ENCODE results near the gene KPTN. TPM values are rescaled to one million over a fixed set of nuclear protein-coding genes. Genes with fewer than 3 reads are reported as not detected.
A peak's percentile ranks its signal among the peaks of the same experiment; 100 is the strongest.

KPTN gene
- total and polyA plus RNA-seq, 4 donors: 7.1 to 29.0 (median 17.5) TPM

DNA sequence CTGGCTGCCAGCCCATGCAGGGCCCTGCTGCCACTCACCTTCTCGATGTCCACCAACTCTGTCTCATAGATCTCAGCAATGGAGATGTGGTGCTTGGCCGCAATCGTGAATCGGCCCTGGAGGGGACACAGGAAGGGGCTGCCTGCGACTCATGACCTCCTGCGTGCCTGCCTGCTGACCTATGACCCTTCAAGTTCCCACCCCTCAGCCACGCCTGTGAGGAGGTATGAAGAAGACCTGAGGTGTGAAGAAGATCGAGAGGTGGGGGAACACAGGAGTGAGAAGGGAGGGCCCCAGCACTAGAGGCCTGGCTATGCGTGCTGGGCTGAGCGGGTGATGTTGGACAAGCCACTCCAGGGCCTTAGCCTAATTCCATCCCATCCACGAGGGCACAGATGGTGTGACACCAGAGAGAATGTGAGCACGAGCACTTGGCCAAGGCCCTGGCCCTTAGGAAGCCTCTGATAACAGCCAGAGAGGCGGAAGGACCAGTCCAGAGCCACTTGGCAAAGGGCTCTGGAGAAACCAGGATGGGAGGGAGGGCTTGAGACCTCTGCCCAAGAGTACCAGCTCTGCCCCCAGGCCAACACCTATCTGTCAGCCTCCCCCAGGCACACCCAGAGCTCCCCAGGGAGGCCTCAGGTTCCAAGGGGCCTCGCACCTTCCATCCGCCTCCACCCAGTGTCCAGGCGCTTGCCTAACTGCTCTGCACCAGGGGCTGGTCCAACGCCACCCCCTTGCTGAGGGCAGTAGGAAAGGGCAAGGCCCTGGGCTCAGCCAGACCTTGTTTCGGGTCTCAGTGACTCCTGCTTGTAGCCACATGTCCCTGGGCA lies 9.6 kb upstream of the KPTN start:
- Histone ChIP-seq H3K4me3 (ENCODE audit: low read depth, low read length) (no peak overlapping the region), H3K4me1 (ENCODE audit: control insufficient read depth, insufficient read depth, low read length) (peaks cover 67% of the 10 kb centered on the region), H3K36me3 (ENCODE audit: control insufficient read depth, insufficient read depth, low read length) (peaks cover 98% of the 10 kb centered on the region), H3K27me3 (ENCODE audit: control insufficient read depth, insufficient read depth, low read length) (no peaks in the 10 kb centered on the region), H3K27ac (ENCODE audit: low read depth, low read length) (no peak overlapping the region), H3K9me3 (ENCODE audit: control insufficient read depth, insufficient read depth, low read length) (no peaks in the 10 kb centered on the region)
- DNase-seq (ENCODE audit: low read depth in 4 of 6, low spot score in 6 of 6): no peak
- 86% methylated on average over 15 of the region's 18 CpGs for WGBS (ENCODE audit: insufficient coverage)

DNA sequence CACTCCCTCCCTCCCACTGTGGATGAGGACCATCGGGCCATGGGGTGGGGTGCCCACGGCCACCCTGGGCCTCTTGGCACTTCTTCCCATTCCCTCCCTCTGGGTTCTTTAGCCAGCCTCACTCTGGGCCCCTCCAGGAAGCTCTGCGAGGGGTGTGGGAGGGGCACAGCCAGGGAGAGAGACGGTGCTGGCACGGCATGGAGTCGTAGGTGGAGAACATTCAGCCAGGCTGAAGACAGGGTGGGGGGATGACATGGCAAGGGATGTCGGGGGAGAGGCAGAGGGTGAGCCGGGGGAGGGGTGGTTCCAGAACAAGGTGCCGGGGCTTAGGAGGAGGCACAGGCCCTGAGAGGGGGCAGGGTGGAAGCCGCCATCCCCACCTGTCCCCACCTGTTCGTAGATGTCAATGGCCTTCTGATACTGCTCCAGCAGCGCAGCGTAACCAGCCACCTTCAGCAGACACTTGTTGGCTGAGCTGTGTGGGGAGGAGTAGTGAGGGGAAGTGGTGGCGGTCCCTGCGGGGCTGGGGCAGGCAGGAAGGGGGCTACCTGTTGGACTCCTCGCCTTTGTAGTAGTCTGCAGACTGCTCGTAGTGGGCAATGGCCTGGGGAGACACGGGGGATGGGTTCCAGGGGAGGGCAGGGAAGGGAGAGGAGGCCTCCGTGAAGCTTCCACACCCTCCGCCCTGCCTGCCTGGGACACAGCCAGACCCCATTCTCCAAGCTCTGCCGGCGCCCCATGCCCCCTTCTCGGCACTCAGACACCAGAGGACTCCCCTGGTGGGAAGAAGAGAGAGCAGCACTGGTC lies 8.8 kb upstream of the KPTN start:
- H3K4me1 ChIP-seq (ENCODE audit: control insufficient read depth, insufficient read depth, low read length): peaks cover 63% of the 10 kb centered on the region
- DNase-seq (ENCODE audit: low read depth in 4 of 6, low spot score in 6 of 6): peak in 1 of 6 donors; percentile 28
- H3K36me3 ChIP-seq (ENCODE audit: control insufficient read depth, insufficient read depth, low read length): peaks cover 98% of the 10 kb centered on the region
- 69% methylated on average over 20 of the region's 23 CpGs for WGBS (ENCODE audit: insufficient coverage)
- peak overlapping the region; percentile 7 for H3K27ac ChIP-seq (ENCODE audit: low read depth, low read length)
- no peaks in the 10 kb centered on the region for H3K27me3 ChIP-seq (ENCODE audit: control insufficient read depth, insufficient read depth, low read length)
- H3K4me3 ChIP-seq (ENCODE audit: low read depth, low read length): no peak overlapping the region
- H3K9me3 ChIP-seq (ENCODE audit: control insufficient read depth, insufficient read depth, low read length): no peaks in the 10 kb centered on the region

DNA sequence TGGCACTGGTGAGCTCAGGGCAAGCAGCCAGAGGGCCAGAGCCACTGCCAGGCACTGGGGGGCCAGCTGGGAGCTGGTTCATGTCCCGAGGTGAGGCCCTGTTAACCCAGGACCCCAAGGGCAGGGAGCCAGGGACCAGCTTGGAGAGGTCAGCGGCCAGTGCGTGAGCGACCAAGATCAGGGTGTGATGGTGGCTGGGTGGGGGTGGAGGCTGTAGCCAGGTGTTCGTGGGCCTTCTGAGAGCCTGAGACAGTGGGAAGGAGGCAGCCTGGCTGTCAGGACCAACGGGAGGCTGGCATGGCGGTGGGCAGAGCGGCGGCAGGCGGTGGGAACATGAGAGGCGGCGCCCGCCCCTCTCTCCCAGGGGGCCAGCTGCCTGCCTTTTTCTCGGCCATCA lies 8.1 kb upstream of the KPTN start:
- no peaks in the 10 kb centered on the region for H3K9me3 ChIP-seq (ENCODE audit: control insufficient read depth, insufficient read depth, low read length)
- no peak overlapping the region for H3K27ac ChIP-seq (ENCODE audit: low read depth, low read length)

DNA sequence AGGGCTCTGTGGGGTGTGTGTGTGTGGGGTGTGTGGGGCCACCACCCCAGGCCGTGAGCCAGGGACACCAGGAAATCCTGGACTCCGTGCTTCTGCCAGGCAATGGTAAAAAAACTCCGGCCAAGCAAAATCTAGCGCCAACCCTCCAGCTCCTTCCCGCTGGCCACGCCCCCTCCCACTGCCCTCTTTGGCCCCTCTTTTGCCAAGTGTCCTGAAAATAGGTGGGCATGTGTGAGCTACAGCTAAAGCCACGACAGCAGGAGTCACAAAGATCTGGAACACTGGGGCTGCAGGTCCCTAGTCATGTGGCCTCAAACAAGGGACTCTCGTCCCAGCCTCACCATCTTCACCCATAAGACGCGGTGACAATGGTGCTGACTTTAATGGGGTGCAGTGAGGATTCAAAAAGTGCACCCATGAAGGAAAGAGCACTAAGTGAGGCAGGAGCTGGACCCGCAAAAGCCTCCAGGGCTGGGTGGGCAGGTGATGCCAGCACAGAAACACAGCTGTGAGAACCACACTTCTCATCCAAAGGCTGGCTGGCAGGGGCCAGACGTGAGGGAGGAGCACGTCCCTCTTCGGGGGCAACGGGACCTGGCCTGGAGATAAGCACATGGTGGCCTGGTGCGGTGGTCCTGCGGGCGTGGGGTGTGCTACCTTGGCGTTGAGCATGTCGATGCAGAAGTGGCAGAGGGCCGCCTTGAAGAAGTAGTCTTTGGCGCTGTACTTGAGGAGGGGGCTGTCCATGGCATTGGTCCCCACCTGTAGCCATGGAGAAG lies 7.5 kb upstream of the KPTN start:
- Histone ChIP-seq H3K36me3 (ENCODE audit: control insufficient read depth, insufficient read depth, low read length) (peaks cover 97% of the 10 kb centered on the region), H3K4me3 (ENCODE audit: low read depth, low read length) (no peak overlapping the region), H3K27me3 (ENCODE audit: control insufficient read depth, insufficient read depth, low read length) (no peaks in the 10 kb centered on the region), H3K4me1 (ENCODE audit: control insufficient read depth, insufficient read depth, low read length) (peaks cover 51% of the 10 kb centered on the region), H3K9me3 (ENCODE audit: control insufficient read depth, insufficient read depth, low read length) (no peaks in the 10 kb centered on the region), H3K27ac (ENCODE audit: low read depth, low read length) (no peak overlapping the region)
- WGBS (ENCODE audit: insufficient coverage): 83% methylated on average over 12 of the region's 22 CpGs
- no peak for DNase-seq (ENCODE audit: low read depth in 4 of 6, low spot score in 6 of 6)

More for the DNA sequence above, 8.1 kb upstream of the KPTN start:
- Histone ChIP-seq H3K4me1 (ENCODE audit: control insufficient read depth, insufficient read depth, low read length) (peaks cover 56% of the 10 kb centered on the region), H3K36me3 (ENCODE audit: control insufficient read depth, insufficient read depth, low read length) (peaks cover 98% of the 10 kb centered on the region), H3K27me3 (ENCODE audit: control insufficient read depth, insufficient read depth, low read length) (no peaks in the 10 kb centered on the region), H3K4me3 (ENCODE audit: low read depth, low read length) (no peak overlapping the region)
- DNase-seq (ENCODE audit: low read depth in 4 of 6, low spot score in 6 of 6): peak in 1 of 6 donors; percentile 40
- 64% methylated on average over 6 of the region's 14 CpGs for WGBS (ENCODE audit: insufficient coverage)

DNA sequence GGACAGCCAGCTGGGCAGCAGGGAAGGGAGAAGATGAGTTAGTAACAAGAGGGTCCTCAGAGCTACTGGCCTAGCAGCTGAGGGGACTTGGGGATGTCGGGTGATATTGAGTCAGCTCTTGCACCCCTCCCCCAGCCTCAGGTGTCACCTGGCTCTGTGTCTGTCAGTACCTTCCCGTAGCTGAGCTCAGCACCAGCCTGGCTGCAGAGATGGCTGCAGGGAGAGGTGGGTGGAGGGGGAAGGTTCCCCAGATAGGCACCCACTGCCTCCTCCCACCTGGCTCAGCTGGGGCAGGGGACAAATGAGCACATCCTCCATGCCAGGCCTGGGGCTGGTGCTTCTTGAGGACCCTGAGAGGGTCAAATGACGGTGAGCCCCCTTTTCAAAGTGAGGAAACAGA lies 6.8 kb upstream of the KPTN start:
- DNase-seq (ENCODE audit: low read depth in 4 of 6, low spot score in 6 of 6): no peak
- Histone ChIP-seq H3K27ac (ENCODE audit: low read depth, low read length) (no peak overlapping the region), H3K4me3 (ENCODE audit: low read depth, low read length) (no peak overlapping the region), H3K9me3 (ENCODE audit: control insufficient read depth, insufficient read depth, low read length) (no peaks in the 10 kb centered on the region), H3K4me1 (ENCODE audit: control insufficient read depth, insufficient read depth, low read length) (peaks cover 45% of the 10 kb centered on the region), H3K36me3 (ENCODE audit: control insufficient read depth, insufficient read depth, low read length) (peaks cover 94% of the 10 kb centered on the region), H3K27me3 (ENCODE audit: control insufficient read depth, insufficient read depth, low read length) (no peaks in the 10 kb centered on the region)
- WGBS (ENCODE audit: insufficient coverage): 68% methylated on average over 2 of the region's 3 CpGs

GRCh38 chr19:47490031-47490430 lies 6.0 kb upstream of the KPTN start:
- no peaks in the 10 kb centered on the region for H3K27me3 ChIP-seq (ENCODE audit: control insufficient read depth, insufficient read depth, low read length)
- H3K4me3 ChIP-seq (ENCODE audit: low read depth, low read length): no peak overlapping the region
- H3K27ac ChIP-seq (ENCODE audit: low read depth, low read length): no peak overlapping the region
- peaks cover 37% of the 10 kb centered on the region for H3K4me1 ChIP-seq (ENCODE audit: control insufficient read depth, insufficient read depth, low read length)
- 93% methylated on average over 6 of the region's 7 CpGs for WGBS (ENCODE audit: insufficient coverage)
- no peaks in the 10 kb centered on the region for H3K9me3 ChIP-seq (ENCODE audit: control insufficient read depth, insufficient read depth, low read length)
- DNase-seq (ENCODE audit: low read depth in 4 of 6, low spot score in 6 of 6): no peak
- peaks cover 89% of the 10 kb centered on the region for H3K36me3 ChIP-seq (ENCODE audit: control insufficient read depth, insufficient read depth, low read length)

DNA sequence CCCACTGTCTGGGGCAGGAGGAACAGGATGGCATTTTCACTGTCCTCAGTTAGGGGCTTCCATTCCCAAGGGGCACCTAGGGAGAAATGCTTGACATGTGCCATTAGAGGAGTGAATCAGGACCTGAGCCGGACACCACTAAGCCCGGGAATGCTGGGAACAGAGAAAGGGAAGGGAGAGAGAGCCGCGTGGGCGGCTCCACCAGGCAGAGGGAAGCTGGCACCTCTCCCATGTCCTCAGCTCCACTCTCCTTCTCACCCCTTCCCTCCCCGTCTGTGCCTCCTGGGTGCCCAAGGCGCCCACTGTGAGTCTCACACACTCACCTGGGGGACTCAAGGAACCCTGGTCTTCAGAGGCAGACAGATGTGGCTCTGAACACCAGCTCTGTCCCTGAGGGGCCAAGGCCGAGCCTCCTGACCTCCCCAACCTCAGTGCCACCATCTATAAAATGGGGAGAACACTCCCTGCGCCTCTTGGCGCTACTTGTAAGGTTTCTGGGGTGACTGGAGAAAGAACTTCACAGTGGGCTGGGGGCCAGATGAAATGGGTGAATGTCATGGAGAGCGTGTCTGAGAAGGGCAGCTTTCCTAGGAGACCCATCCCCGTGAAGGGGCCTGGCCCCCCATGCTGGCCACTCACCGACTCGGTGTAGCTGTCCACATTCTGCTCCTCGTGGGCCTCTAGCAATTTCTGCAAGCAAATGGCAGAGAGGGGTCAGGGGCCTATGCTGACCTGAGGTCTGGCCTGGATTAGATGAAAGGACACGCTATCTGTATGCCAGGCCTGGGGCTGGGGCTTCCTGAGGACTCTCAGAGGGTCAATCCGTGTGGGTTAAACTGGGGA lies 5.3 kb upstream of the KPTN start:
- no peak for DNase-seq (ENCODE audit: low read depth in 4 of 6, low spot score in 6 of 6)
- Histone ChIP-seq H3K36me3 (ENCODE audit: control insufficient read depth, insufficient read depth, low read length) (peaks cover 82% of the 10 kb centered on the region), H3K27me3 (ENCODE audit: control insufficient read depth, insufficient read depth, low read length) (no peaks in the 10 kb centered on the region), H3K27ac (ENCODE audit: low read depth, low read length) (no peak overlapping the region), H3K4me1 (ENCODE audit: control insufficient read depth, insufficient read depth, low read length) (peaks cover 35% of the 10 kb centered on the region), H3K4me3 (ENCODE audit: low read depth, low read length) (no peak overlapping the region), H3K9me3 (ENCODE audit: control insufficient read depth, insufficient read depth, low read length) (no peaks in the 10 kb centered on the region)
- 84% methylated on average over 10 of the region's 17 CpGs for WGBS (ENCODE audit: insufficient coverage)

DNA sequence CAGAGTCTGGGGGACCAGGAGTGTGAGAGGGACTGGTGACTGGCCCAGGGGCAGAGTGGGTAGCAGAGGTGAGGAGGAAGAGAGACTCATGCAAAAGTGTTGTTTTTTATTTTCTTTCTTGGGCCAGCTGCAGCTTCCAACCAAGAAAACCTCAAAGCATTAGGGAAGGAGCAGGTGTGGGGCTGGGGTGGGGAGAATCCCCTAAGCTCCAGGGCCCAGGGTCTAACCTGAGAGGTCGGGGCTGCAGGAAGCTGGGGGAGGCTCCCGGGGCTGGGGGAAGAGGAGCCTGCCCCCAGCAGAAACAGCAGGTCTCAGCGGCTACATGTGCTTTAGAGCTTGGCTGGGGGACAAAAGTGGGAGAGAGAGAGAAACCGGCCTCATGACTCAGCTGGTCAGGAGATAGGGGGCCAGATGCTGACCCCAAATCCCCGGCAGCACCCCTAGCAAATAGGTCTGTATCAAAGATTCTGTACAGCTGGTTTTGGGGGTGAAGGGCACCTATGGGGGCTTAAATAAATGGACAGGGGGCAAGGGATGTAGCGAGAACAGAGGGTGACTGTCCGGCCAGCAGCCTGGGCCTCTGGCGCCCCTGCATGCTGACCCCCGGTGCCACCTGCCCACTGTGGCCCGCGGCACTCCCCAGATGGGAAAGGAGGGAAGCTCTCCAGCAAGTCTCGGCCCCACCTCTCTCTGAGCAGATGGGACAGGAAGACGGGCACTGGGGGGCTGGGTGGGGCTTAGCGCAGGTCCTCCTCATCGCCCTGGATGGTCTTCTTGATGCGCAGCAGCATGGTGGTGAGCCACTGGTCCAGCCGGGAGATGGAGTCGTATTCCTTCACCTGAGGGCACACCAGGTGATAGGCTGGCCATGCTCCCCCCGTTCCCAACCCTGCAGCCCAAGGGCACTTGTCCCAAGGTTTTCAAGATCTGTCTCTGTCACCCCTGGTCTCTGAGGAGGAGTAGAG lies 3.8 kb upstream of the KPTN start:
- no peak for DNase-seq (ENCODE audit: low read depth in 4 of 6, low spot score in 6 of 6)
- H3K9me3 ChIP-seq (ENCODE audit: control insufficient read depth, insufficient read depth, low read length): no peaks in the 10 kb centered on the region
- no peaks in the 10 kb centered on the region for H3K27me3 ChIP-seq (ENCODE audit: control insufficient read depth, insufficient read depth, low read length)
- 95% methylated on average over 18 of the region's 19 CpGs for WGBS (ENCODE audit: insufficient coverage)
- no peak overlapping the region for H3K4me3 ChIP-seq (ENCODE audit: low read depth, low read length)
- peaks cover 67% of the 10 kb centered on the region for H3K36me3 ChIP-seq (ENCODE audit: control insufficient read depth, insufficient read depth, low read length)
- peaks cover 38% of the 10 kb centered on the region for H3K4me1 ChIP-seq (ENCODE audit: control insufficient read depth, insufficient read depth, low read length)
- H3K27ac ChIP-seq (ENCODE audit: low read depth, low read length): no peak overlapping the region
